ENCODE data around the gene MYO15B. TPM values are rescaled to one million over a fixed set of nuclear protein-coding genes. Genes with fewer than 3 reads are reported as not detected.

The MYO15B gene
- total RNA-seq, 4 donors from 2014 or later, result 4.5 to 34.6 (median 14.3) TPM

- intact Hi-C loops (cut with DNase I; ENCODE audit: low total_unique reads), result no loop called here
- H3K9me3 ChIP-seq, result no peaks in the 10 kb centered on the region
- in situ Hi-C loops (cut with MboI; ENCODE audit: low sequenced_read_pairs in 4 of 4), result no loop called here
- H3K27ac ChIP-seq, result no peak overlapping the region
- H3K36me3 ChIP-seq, result no peaks in the 10 kb centered on the region
- TF ChIP-seq POLR2A (IDR thresholded peaks at IDR 0.05), result no peak
- no peak for TF ChIP-seq CTCF (IDR thresholded peaks at IDR 0.05 in 4 of 5, conservative IDR thresholded peaks at IDR 0.05 in 1 of 5)
- no peak overlapping the region for H3K4me3 ChIP-seq
- H3K27me3 ChIP-seq, result no peaks in the 10 kb centered on the region
- no peak for ATAC-seq
- no peak for DNase-seq
- no peaks in the 10 kb centered on the region for H3K4me1 ChIP-seq
Measured at GRCh38 chr17:75566834-75567233, 20.8 kb upstream of the MYO15B start.

GRCh38 chr17:75568412-75569255 lies 19.0 kb upstream of the MYO15B start:
- TF ChIP-seq POLR2A (IDR thresholded peaks at IDR 0.05) (no peak), CTCF (IDR thresholded peaks at IDR 0.05 in 4 of 5, conservative IDR thresholded peaks at IDR 0.05 in 1 of 5) (no peak)
- Histone ChIP-seq H3K36me3 (no peaks in the 10 kb centered on the region), H3K27me3 (no peaks in the 10 kb centered on the region), H3K9me3 (no peaks in the 10 kb centered on the region), H3K27ac (no peak overlapping the region), H3K4me1 (no peaks in the 10 kb centered on the region), H3K4me3 (no peak overlapping the region)
- ATAC-seq (no peak), DNase-seq (no peak)
- in situ Hi-C loops (cut with MboI; ENCODE audit: low sequenced_read_pairs in 4 of 4) (no loop called here), intact Hi-C loops (cut with DNase I; ENCODE audit: low total_unique reads) (no loop called here)

- Histone ChIP-seq H3K9me3 (no peaks in the 10 kb centered on the region), H3K27ac (no peak overlapping the region), H3K4me1 (no peaks in the 10 kb centered on the region), H3K4me3 (no peak overlapping the region), H3K36me3 (no peaks in the 10 kb centered on the region), H3K27me3 (no peaks in the 10 kb centered on the region)
- DNase-seq, result no peak
- ATAC-seq, result no peak
- intact Hi-C loops (cut with DNase I; ENCODE audit: low total_unique reads) (no loop called here), in situ Hi-C loops (cut with MboI; ENCODE audit: low sequenced_read_pairs in 4 of 4) (no loop called here)
- TF ChIP-seq CTCF (IDR thresholded peaks at IDR 0.05 in 4 of 5, conservative IDR thresholded peaks at IDR 0.05 in 1 of 5), result no peak
- no peak for TF ChIP-seq POLR2A (IDR thresholded peaks at IDR 0.05)
Measured at GRCh38 chr17:75570034-75570676, 17.4 kb upstream of the MYO15B start.

- no peak overlapping the region for H3K27ac ChIP-seq
- TF ChIP-seq CTCF (IDR thresholded peaks at IDR 0.05 in 4 of 5, conservative IDR thresholded peaks at IDR 0.05 in 1 of 5) (no peak), POLR2A (IDR thresholded peaks at IDR 0.05) (no peak)
- no peaks in the 10 kb centered on the region for H3K4me1 ChIP-seq
- intact Hi-C loops (cut with DNase I; ENCODE audit: low total_unique reads), result no loop called here
- in situ Hi-C loops (cut with MboI; ENCODE audit: low sequenced_read_pairs in 4 of 4), result no loop called here
- no peaks in the 10 kb centered on the region for H3K9me3 ChIP-seq
- ATAC-seq (no peak), DNase-seq (no peak)
- no peaks in the 10 kb centered on the region for H3K36me3 ChIP-seq
- H3K27me3 ChIP-seq, result no peaks in the 10 kb centered on the region
- H3K4me3 ChIP-seq, result no peak overlapping the region
Measured at GRCh38 chr17:75570772-75571171, 16.8 kb upstream of the MYO15B start.
